ENCODE measurements around the gene PDE4DIP.
"Not testable (repeated sequence)": the region's sequence is repeated elsewhere in the genome, so short reads cannot be mapped to it uniquely, and the experiment has no call there.

PDE4DIP gene

DNA sequence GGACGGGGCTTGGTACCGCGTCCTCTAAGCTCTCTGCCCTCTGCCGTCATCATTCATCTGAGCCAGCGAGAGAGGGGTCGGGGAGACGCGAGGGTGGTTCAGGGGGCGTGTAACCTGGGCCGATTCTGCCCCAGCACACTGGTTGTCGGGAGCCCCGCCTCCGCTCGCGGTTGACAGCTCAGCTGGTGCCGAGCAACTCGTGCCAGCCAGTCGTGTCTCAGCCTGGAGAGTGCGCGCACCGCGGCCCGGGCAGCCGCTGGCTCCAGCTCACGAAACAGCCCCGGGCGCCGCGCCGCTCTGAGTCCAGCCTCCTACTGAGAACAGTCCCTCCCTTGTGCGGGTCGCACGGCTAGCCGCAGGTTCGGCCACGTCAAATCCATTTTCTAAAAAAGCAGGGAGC is at the start of gene PDE4DIP:
TSS of gene PDE4DIP (plus strand) at position 209 of the 400 bp plus-strand sequence. CDS start 347 bp downstream, outside the sequence.
- DNase-seq (ENCODE audit: low read depth in 4 of 4, low spot score in 1 of 4): peak in 3 of 4 experiments; percentile 0 to 9 (median 0)

GRCh38 chr1:148808268-148808928 is 35.8 kb upstream of the PDE4DIP start:
- not testable (repeated sequence) for DNase-seq (ENCODE audit: low read depth in 4 of 4, low spot score in 1 of 4)

- not testable (repeated sequence) for DNase-seq (ENCODE audit: low read depth in 4 of 4, low spot score in 1 of 4)
Measured at GRCh38 chr1:148808929-148809283, 35.3 kb upstream of the PDE4DIP start.

DNA sequence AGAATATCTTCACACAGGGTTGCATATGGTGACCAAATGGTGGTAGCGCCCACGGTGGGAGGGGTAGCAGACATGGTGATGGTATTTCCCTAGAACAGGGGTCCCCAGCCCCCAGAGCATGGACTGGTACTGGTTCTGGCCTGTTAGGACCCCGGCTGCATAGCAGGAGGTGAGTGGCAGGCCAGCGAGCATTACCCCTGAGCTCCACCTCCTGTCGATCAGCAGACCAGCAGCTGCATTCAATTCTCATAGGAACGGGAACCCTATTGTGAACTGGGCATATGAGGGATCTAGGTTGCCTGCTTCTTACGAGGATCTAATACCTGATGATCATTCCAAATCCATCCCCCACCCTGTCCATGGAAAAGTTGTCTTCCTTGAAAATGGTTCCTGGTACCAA is 22.0 kb upstream of the PDE4DIP start:
- not testable (repeated sequence) for DNase-seq (ENCODE audit: low read depth in 4 of 4, low spot score in 1 of 4)

DNA sequence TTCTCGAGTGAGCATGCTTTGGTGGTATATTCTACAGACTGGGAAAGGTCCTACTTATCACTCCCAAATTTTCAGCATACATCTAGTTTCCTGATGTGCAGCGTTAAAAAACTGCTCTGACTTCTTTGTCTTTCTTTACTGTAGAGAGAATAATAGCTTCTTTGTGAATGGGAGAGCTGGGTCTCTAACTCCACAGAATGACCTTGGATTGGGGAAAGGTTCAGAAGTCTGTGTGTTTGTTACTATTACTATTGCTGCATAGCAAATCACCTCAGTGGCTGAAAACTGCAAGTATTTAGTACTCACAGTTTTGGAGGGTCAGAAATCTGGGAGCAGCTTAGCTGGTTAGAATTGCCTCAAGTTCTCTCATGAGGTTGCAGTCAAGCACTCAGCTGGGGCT is 20.4 kb upstream of the PDE4DIP start:
- not testable (repeated sequence) for DNase-seq (ENCODE audit: low read depth in 4 of 4, low spot score in 1 of 4)

DNA sequence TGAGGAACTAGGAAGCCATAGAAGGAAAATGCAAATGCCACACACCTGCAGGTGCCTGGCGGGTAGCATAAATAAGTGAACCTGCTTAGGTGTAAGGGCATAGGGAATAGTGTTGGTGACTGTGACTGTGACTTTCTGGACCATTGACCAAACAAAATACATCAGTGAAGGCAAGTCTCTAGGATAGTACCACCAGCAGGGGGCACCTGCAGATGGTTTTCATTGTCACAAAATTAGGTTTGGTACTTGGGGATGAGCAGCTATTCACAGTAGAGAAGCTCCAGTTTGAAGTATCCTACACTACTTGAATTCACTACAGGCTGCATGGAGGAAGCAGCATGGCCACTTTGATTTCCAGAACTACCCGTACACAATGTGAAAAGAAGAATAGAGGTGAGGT is 19.2 kb upstream of the PDE4DIP start:
- not testable (repeated sequence) for DNase-seq (ENCODE audit: low read depth in 4 of 4, low spot score in 1 of 4)

DNA sequence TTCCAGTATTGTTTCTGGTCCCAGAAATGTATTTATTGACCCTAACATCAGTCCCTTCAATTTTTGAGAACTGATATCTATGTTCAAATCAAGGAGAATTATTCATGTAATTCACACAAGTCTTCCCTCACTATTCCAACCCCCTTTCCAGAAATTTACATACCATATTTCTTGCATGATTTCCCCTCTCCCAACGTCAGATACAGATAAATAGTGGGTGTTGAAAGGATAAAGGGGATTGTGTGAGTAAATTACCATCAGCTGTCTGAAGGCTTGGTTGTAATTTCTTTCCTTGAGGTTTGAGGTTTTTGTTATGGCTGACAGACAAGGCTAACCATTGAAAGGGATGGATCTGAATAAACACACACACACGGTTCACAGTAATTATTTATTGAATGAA is 15.7 kb upstream of the PDE4DIP start:
- DNase-seq (ENCODE audit: low read depth in 4 of 4, low spot score in 1 of 4): not testable (repeated sequence)

DNA sequence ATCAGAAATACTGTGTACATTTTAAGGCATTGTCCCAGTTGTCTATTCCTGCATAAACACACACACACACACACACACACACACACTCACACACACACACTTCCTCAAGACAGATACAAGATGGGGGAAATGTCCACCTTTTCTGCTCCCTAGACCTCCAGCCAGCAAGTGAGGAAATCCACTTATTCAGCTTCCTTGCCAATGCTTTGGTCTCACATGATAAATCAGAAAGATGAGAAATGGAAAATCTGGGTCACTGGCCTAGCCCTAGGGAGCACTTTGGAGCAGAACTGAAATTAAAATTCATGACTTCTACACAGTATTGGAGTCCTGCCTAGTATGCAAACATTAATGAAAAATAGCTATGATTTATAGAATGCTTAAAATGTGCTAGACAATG is 15.3 kb upstream of the PDE4DIP start:
- not testable (repeated sequence) for DNase-seq (ENCODE audit: low read depth in 4 of 4, low spot score in 1 of 4)

DNA sequence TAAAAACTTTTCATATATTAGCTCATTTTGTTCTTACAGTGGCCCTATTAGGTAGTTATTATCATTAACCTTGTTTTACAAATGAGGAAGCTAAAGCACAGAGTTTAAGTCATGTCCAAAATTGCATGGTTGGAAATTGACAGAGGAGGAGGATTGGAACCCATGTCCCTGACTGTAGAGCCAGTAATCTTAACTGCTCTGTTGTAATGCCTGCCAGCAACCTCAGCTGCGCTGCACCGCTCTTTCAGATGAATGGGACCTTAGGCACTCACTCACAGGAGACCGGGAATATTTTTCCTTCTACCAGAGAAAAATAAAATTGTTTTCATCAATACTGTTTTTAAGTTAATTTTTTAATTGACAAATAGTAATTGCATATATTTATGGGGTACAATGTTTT is 14.9 kb upstream of the PDE4DIP start:
- DNase-seq (ENCODE audit: low read depth in 4 of 4, low spot score in 1 of 4): not testable (repeated sequence)

- not testable (repeated sequence) for DNase-seq (ENCODE audit: low read depth in 4 of 4, low spot score in 1 of 4)
Measured at GRCh38 chr1:148841262-148841661, 3.0 kb upstream of the PDE4DIP start.

GRCh38 chr1:148844651-148845050 is 423 bp downstream of the PDE4DIP start:
- DNase-seq (ENCODE audit: low read depth in 4 of 4, low spot score in 1 of 4): not testable (repeated sequence)

DNA sequence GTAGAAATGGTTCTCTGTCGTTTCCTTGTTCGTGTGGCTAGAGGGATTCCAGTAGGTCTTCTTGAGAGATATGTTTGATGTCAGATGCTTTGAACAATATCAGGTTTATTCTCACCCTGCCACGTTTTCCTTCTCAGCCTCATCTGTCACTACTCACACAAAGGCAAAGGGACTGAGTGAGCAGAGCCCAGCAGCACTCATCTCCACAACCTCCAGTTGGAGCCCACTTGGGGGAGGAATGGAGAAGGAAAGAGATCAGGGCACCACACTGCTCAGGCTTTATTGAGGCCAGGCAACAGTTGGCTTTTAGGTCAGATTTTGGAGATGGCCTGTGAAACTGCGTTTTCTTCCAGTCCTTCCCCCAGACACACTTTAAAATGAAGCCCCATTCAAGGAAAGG is 840 bp downstream of the PDE4DIP start:
- not testable (repeated sequence) for DNase-seq (ENCODE audit: low read depth in 4 of 4, low spot score in 1 of 4)

DNA sequence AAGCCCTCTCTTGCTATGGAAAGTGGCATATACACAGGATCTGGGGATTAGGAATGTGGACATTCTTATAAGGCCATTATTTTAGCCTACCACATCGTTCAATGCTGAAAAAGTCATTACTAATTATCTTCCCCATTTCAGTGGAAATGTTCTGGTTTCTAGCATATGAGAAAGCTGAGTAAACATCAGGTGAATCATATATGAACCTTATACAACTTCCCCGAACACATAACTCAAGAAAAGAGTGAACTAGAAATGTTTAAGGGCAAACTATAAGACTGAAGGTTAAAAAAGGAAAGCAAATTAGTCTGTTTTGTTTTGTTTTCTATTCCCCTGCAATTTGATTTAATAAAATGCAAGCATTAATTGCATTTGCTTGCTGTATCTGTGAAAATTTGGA is 6.1 kb downstream of the PDE4DIP start:
- DNase-seq (ENCODE audit: low read depth in 4 of 4, low spot score in 1 of 4): not testable (repeated sequence)

GRCh38 chr1:148850840-148851239 is 6.6 kb downstream of the PDE4DIP start:
- DNase-seq (ENCODE audit: low read depth in 4 of 4, low spot score in 1 of 4): not testable (repeated sequence)

GRCh38 chr1:148851684-148852083 is 7.5 kb downstream of the PDE4DIP start:
- not testable (repeated sequence) for DNase-seq (ENCODE audit: low read depth in 4 of 4, low spot score in 1 of 4)

- not testable (repeated sequence) for DNase-seq (ENCODE audit: low read depth in 4 of 4, low spot score in 1 of 4)
Measured at GRCh38 chr1:148853363-148853762, 9.1 kb downstream of the PDE4DIP start.

DNA sequence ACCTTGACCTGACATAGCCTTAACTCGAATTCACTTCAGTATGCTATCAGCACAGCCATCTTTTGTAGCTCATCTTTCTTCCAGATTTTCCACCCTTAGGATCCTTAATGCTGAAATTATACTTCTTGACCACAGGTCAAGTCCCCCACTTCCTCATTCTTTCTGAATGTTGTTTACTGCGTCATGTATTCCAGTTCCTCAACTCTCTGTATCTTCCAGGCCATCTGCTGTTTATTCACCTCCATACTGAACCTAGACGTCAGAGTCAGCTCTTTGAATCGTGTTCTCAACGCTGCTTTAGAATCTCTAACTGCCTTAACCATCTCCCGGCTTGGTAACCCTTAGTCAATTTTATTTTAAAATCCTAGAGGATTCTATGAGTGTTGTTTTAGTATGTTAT is 9.8 kb downstream of the PDE4DIP start:
- DNase-seq (ENCODE audit: low read depth in 4 of 4, low spot score in 1 of 4): not testable (repeated sequence)

DNA sequence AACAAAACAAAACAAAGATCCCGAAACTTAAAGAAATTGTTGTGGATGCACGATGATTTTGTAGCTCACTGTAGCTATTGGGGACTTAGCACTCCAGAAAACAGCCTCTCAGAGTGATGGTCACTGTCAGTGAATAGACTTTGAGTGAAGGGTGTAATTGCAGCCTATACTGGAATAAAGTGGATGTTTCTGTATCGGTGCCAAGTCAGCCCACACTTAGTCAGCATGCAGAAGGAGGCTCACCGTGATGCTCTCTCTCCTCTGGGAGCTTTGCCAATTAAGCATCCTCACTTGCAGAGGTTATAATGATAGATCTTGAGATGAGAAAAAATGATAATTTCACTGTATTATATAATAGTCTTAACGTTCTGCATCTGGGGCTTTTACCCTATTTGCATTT is 11.1 kb downstream of the PDE4DIP start:
- DNase-seq (ENCODE audit: low read depth in 4 of 4, low spot score in 1 of 4): not testable (repeated sequence)

- not testable (repeated sequence) for DNase-seq (ENCODE audit: low read depth in 4 of 4, low spot score in 1 of 4)
Measured at GRCh38 chr1:148860049-148860448, 15.8 kb downstream of the PDE4DIP start.

- DNase-seq (ENCODE audit: low read depth in 4 of 4, low spot score in 1 of 4): not testable (repeated sequence)
Measured at GRCh38 chr1:148860579-148861259, 16.5 kb downstream of the PDE4DIP start.

DNA sequence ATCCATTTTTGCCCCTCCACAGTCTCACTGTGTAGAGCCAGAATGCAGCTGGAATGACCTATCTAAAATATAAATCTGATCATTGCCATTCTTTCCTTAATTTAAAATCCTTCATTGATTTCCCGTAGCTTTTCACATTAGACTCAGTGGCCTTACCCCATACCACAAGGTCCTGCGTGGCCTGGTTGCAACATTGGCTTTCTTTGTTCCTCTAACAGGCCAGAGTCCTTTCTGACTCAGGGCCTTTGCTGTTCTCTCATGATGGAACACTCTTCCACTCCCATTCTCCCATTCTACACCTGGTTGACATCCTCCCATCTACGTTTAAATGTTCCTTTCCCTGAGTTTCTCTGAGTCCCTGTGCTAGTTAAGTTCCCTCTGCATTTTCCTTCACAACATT is 18.4 kb downstream of the PDE4DIP start:
- DNase-seq (ENCODE audit: low read depth in 4 of 4, low spot score in 1 of 4): not testable (repeated sequence)

DNA sequence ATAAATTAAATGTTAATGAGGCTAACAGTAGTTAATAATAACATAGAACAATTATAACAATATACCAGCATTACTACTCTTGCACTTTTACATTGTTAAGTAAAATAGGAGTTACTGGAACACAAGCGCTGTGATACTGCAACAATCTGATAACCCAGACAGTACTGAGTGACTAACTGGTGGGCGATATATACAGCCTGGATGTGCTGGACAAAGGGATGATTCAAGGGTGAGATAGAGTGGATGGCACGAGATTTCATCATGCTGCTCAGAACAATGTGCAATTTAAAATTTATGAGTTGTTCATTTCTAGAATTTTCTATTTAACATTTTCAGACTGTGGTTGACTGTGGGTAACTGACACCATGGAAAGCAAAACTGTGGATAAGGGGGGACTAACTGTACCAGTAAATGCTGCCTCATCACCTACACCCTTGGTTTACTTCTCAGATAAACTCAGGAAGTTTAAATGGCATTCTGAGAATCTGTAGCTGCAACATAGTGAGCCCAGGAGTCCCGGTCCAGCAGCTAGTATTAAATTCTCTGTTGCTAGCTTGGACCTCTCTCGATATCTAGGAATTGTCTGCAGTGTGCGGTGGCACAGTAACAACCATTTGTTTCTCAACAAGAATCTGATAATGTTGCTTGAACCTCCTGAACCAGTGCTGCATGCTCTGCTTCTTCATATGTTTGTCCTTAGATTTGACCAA is 24.9 kb downstream of the PDE4DIP start:
- not testable (repeated sequence) for DNase-seq (ENCODE audit: low read depth in 4 of 4, low spot score in 1 of 4)

Data from stimulated activated CD4-positive, alpha-beta T cell treated with anti-CD3 and anti-CD28 coated beads, Interleukin-1b, Interleukin-23, amount 100 ng/mL, for 24 hours (primary cell).